Fibroblast of lung (primary cell): ENCODE results near the gene CLTC.

Source experiments
- EZH2 ChIP-seq: IDR thresholded peaks from 2 replicates; pipeline ENCODE4 v1.5.1; 2012; ENCODE audit warnings: low read length, control low read depth, mild to moderate bottlenecking; ENCODE audit errors: missing control alignments
- TF ChIP-seq, protein P1 (sequence below), 2 donors: IDR thresholded peaks in 1 of 2; conservative IDR thresholded peaks in 1 of 2; 1 replicate in 1 of 2; 2 replicates in 1 of 2; pipeline ENCODE4 v1.5.1; 2011 to 2012; ENCODE audit warnings: low read length in 2 of 2, control low read depth in 1 of 2, inconsistent platforms in 1 of 2, low read depth in 1 of 2, mild to moderate bottlenecking in 1 of 2

GRCh38 chr17:59627274-59627673, 7.6 kb downstream of the CLTC start:
- TF ChIP-seq, protein P1, sequence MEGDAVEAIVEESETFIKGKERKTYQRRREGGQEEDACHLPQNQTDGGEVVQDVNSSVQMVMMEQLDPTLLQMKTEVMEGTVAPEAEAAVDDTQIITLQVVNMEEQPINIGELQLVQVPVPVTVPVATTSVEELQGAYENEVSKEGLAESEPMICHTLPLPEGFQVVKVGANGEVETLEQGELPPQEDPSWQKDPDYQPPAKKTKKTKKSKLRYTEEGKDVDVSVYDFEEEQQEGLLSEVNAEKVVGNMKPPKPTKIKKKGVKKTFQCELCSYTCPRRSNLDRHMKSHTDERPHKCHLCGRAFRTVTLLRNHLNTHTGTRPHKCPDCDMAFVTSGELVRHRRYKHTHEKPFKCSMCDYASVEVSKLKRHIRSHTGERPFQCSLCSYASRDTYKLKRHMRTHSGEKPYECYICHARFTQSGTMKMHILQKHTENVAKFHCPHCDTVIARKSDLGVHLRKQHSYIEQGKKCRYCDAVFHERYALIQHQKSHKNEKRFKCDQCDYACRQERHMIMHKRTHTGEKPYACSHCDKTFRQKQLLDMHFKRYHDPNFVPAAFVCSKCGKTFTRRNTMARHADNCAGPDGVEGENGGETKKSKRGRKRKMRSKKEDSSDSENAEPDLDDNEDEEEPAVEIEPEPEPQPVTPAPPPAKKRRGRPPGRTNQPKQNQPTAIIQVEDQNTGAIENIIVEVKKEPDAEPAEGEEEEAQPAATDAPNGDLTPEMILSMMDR (conservative IDR thresholded peaks at IDR 0.05 in 1 of 2, IDR thresholded peaks at IDR 0.05 in 1 of 2; ENCODE audit: low read depth in 1 of 2, low read length in 2 of 2): no peak
- TF ChIP-seq EZH2: no peak
